ENCODE data around the gene PTPRCAP.

DNA sequence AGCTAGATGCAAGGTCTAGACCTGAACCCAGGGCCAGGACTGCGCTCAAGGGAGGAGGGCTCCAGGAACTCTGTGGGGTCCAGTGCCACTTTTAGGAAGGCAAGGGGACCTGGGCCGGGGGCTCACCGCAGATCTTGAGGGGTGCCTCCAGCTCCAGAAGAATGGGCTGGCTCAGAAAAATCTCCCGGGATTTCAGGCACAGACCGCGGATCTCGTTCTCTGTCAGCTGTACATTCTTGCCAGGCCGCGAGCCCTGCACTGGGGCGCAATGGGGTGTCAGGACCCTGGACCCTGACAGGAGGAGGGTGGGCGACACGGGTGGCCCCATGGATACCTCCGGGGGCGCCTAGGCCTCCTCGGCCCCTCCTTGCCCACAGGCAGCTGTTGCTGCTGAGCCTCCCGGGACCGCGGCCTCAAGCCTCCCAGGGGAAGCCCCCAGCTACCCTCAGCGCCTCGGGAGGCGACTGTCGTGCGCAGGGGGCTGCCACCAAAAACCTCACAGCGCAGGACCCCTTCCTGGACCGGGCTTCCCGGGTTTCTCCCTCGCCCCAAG is 36.5 kb downstream of the PTPRCAP start:
- no peak for TF ChIP-seq CREB1 (IDR thresholded peaks at IDR 0.05; ENCODE audit: low read depth)
- TF ChIP-seq TEAD4 (IDR thresholded peaks at IDR 0.05) = no peak
- TF ChIP-seq RAD21 (IDR thresholded peaks at IDR 0.05; ENCODE audit: low read depth) = no peak
- no peak for TF ChIP-seq EP300 (IDR thresholded peaks at IDR 0.05; ENCODE audit: borderline replicate concordance)
- TF ChIP-seq, protein P1, sequence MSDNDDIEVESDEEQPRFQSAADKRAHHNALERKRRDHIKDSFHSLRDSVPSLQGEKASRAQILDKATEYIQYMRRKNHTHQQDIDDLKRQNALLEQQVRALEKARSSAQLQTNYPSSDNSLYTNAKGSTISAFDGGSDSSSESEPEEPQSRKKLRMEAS (IDR thresholded peaks at IDR 0.05) = no peak
- TF ChIP-seq, protein P2, sequence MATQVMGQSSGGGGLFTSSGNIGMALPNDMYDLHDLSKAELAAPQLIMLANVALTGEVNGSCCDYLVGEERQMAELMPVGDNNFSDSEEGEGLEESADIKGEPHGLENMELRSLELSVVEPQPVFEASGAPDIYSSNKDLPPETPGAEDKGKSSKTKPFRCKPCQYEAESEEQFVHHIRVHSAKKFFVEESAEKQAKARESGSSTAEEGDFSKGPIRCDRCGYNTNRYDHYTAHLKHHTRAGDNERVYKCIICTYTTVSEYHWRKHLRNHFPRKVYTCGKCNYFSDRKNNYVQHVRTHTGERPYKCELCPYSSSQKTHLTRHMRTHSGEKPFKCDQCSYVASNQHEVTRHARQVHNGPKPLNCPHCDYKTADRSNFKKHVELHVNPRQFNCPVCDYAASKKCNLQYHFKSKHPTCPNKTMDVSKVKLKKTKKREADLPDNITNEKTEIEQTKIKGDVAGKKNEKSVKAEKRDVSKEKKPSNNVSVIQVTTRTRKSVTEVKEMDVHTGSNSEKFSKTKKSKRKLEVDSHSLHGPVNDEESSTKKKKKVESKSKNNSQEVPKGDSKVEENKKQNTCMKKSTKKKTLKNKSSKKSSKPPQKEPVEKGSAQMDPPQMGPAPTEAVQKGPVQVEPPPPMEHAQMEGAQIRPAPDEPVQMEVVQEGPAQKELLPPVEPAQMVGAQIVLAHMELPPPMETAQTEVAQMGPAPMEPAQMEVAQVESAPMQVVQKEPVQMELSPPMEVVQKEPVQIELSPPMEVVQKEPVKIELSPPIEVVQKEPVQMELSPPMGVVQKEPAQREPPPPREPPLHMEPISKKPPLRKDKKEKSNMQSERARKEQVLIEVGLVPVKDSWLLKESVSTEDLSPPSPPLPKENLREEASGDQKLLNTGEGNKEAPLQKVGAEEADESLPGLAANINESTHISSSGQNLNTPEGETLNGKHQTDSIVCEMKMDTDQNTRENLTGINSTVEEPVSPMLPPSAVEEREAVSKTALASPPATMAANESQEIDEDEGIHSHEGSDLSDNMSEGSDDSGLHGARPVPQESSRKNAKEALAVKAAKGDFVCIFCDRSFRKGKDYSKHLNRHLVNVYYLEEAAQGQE (IDR thresholded peaks at IDR 0.05; ENCODE audit: low read depth) = no peak
- TF ChIP-seq TCF12 (IDR thresholded peaks at IDR 0.05; ENCODE audit: low read depth) = no peak
- TF ChIP-seq YY1 (IDR thresholded peaks at IDR 0.05; ENCODE audit: low read depth) = no peak
- TF ChIP-seq CEBPB (IDR thresholded peaks at IDR 0.05) = no peak
- no peak for TF ChIP-seq FOXM1 (IDR thresholded peaks at IDR 0.05; ENCODE audit: borderline replicate concordance, low read depth)
- no peak for TF ChIP-seq NFIC (IDR thresholded peaks at IDR 0.05)
- no peak for TF ChIP-seq TAF1 (IDR thresholded peaks at IDR 0.05; ENCODE audit: low read depth)
